22Rv1 (cell line): ENCODE results near the gene EDN2.

Experiments
- H3K27ac ChIP-seq: fragments of 450-650 bp; 2 replicates; pipeline ENCODE4 v1.5.1; 2017
- CTCF ChIP-seq: fragments of 450-650 bp; IDR thresholded peaks from 2 replicates; pipeline ENCODE4 v1.5.1; 2017; ENCODE audit warnings: mild to moderate bottlenecking
- ZFX ChIP-seq: fragments of 450-650 bp; IDR thresholded peaks from 2 replicates; pipeline ENCODE4 v1.6.1; 2017; ENCODE audit warnings: antibody characterized with exemption, borderline replicate concordance

Gene EDN2

GRCh38 chr1:41509270-41509671 is 24.8 kb upstream of the EDN2 start:
- TF ChIP-seq ZFX: no peak
- no peak for TF ChIP-seq CTCF

GRCh38 chr1:41508290-41508689 is 23.8 kb upstream of the EDN2 start:
- no peak for TF ChIP-seq CTCF
- H3K27ac ChIP-seq: no peak overlapping the region

More at GRCh38 chr1:41509270-41509671, 24.8 kb upstream of the EDN2 start:
- no peak overlapping the region for H3K27ac ChIP-seq

- no peak for TF ChIP-seq CTCF
- no peak for TF ChIP-seq ZFX
- no peak overlapping the region for H3K27ac ChIP-seq
Measured at GRCh38 chr1:41507836-41508235, 23.4 kb upstream of the EDN2 start.

GRCh38 chr1:41507110-41507720 is 22.7 kb upstream of the EDN2 start:
- no peak for TF ChIP-seq ZFX
- no peak for TF ChIP-seq CTCF
- H3K27ac ChIP-seq: no peak overlapping the region

- TF ChIP-seq CTCF: no peak
- no peak for TF ChIP-seq ZFX
- H3K27ac ChIP-seq: no peak overlapping the region
Measured at GRCh38 chr1:41504114-41505035, 19.9 kb upstream of the EDN2 start.

GRCh38 chr1:41503538-41504113 is 19.1 kb upstream of the EDN2 start:
- TF ChIP-seq ZFX: no peak
- peak; percentile 21; the same call in 1 of the 2 replicates for TF ChIP-seq CTCF
- H3K27ac ChIP-seq: no peak overlapping the region

- H3K27ac ChIP-seq: peak overlapping the region; percentile 98; the same call in 1 of the 2 replicates
- TF ChIP-seq ZFX: no peak
Measured at GRCh38 chr1:41502912-41503311, 18.4 kb upstream of the EDN2 start.
